SHP77 (cell line): ENCODE results near the gene GRK5.

Experiments
- DNase-seq, 2 experiments: peaks; one replicate each; lab custom pipeline; 2025; lab: John Stamatoyannopoulos, UW

Gene GRK5

GRCh38 chr10:119341459-119342301 is 134.3 kb downstream of the GRK5 start:
- no peak for DNase-seq

- DNase-seq: no peak
Measured at GRCh38 chr10:119342335-119342734, 135.0 kb downstream of the GRK5 start.

GRCh38 chr10:119343011-119343601 is 135.7 kb downstream of the GRK5 start:
- no peak for DNase-seq

- peak; percentile 89 for DNase-seq
Measured at GRCh38 chr10:119344381-119344780, 137.0 kb downstream of the GRK5 start.

- DNase-seq: peak; percentile 59 to 74
Measured at GRCh38 chr10:119346095-119346832, 138.9 kb downstream of the GRK5 start.

GRCh38 chr10:119347181-119347974 is 140.0 kb downstream of the GRK5 start:
- no peak for DNase-seq

GRCh38 chr10:119348106-119348505 is 140.7 kb downstream of the GRK5 start:
- DNase-seq: no peak

- no peak for DNase-seq
Measured at GRCh38 chr10:119348516-119349240, 141.3 kb downstream of the GRK5 start.

- DNase-seq: no peak
Measured at GRCh38 chr10:119349341-119349740, 142.0 kb downstream of the GRK5 start.

GRCh38 chr10:119349937-119350501 is 142.6 kb downstream of the GRK5 start:
- DNase-seq: no peak

GRCh38 chr10:119350502-119351097 is 143.2 kb downstream of the GRK5 start:
- no peak for DNase-seq

- no peak for DNase-seq
Measured at GRCh38 chr10:119351189-119351588, 143.8 kb downstream of the GRK5 start.

GRCh38 chr10:119352042-119352441 is 144.7 kb downstream of the GRK5 start:
- no peak for DNase-seq

- DNase-seq: no peak
Measured at GRCh38 chr10:119352807-119353206, 145.4 kb downstream of the GRK5 start.

GRCh38 chr10:119353421-119353820 is 146.1 kb downstream of the GRK5 start:
- no peak for DNase-seq

- no peak for DNase-seq
Measured at GRCh38 chr10:119355930-119356329, 148.6 kb downstream of the GRK5 start.

GRCh38 chr10:119357412-119358151 is 150.2 kb downstream of the GRK5 start:
- DNase-seq: no peak

GRCh38 chr10:119358152-119358512 is 150.8 kb downstream of the GRK5 start:
- DNase-seq: no peak

- DNase-seq: no peak
Measured at GRCh38 chr10:119358567-119358966, 151.2 kb downstream of the GRK5 start.

- no peak for DNase-seq
Measured at GRCh38 chr10:119359025-119359424, 151.7 kb downstream of the GRK5 start.
